HG03196 (cell line): Measurements from ENCODE around the gene RAD54L2.
A peak's percentile ranks its signal among the peaks of the same experiment; 100 is the strongest.
"Not testable (repeated sequence)": the region's sequence is repeated elsewhere in the genome, so short reads cannot be mapped to it uniquely, and the experiment has no call there.

Experiments
- ATAC-seq: cut with Tn5 transposase; IDR thresholded peaks from one replicate; pipeline ENCODE4 v1.9.1; 2021; ENCODE audit not compliant: unreplicated experiment

Gene RAD54L2

GRCh38 chr3:51538459-51539290 is at the start of gene RAD54L2:
TSS of gene RAD54L2 (plus strand) at chr3:51538719. CDS start at chr3:51590421, 51,702 bp downstream.
- ATAC-seq = peak; percentile 70

- ATAC-seq = peak; percentile 60
Observed at GRCh38 chr3:51498876-51499738, 39.4 kb upstream of the RAD54L2 start.

GRCh38 chr3:51500632-51501131 is 37.8 kb upstream of the RAD54L2 start:
- no peak for ATAC-seq

GRCh38 chr3:51501833-51502561 is 36.5 kb upstream of the RAD54L2 start:
- ATAC-seq = no peak

- ATAC-seq = no peak
Observed at GRCh38 chr3:51502562-51502910, 36.0 kb upstream of the RAD54L2 start.

GRCh38 chr3:51503007-51503406 is 35.5 kb upstream of the RAD54L2 start:
- no peak for ATAC-seq

- ATAC-seq = no peak
Observed at GRCh38 chr3:51508255-51508654, 30.3 kb upstream of the RAD54L2 start.

- ATAC-seq = no peak
Observed at GRCh38 chr3:51510996-51511395, 27.5 kb upstream of the RAD54L2 start.

GRCh38 chr3:51514210-51514609 is 24.3 kb upstream of the RAD54L2 start:
- ATAC-seq = no peak

- ATAC-seq = no peak
Observed at GRCh38 chr3:51519848-51520247, 18.7 kb upstream of the RAD54L2 start.

GRCh38 chr3:51520906-51521730 is 17.4 kb upstream of the RAD54L2 start:
- ATAC-seq = peak; percentile 77

GRCh38 chr3:51522273-51522962 is 16.1 kb upstream of the RAD54L2 start:
- ATAC-seq = no peak

GRCh38 chr3:51524874-51525273 is 13.6 kb upstream of the RAD54L2 start:
- not testable (repeated sequence) for ATAC-seq

- no peak for ATAC-seq
Observed at GRCh38 chr3:51530485-51530884, 8.0 kb upstream of the RAD54L2 start.

GRCh38 chr3:51535146-51536019 is 3.1 kb upstream of the RAD54L2 start:
- no peak for ATAC-seq

GRCh38 chr3:51537631-51538030 is 888 bp upstream of the RAD54L2 start:
- not testable (repeated sequence) for ATAC-seq

- no peak for ATAC-seq
Observed at GRCh38 chr3:51538115-51538458, 432 bp upstream of the RAD54L2 start.

GRCh38 chr3:51539291-51539941 is 897 bp downstream of the RAD54L2 start:
- peak; percentile 22 for ATAC-seq
